Activated T-cell treated with anti-CD3 and anti-CD28 coated beads, Interleukin-2, amount 50 U/mL, for 1 hour (primary cell): Measurements from ENCODE around the gene ZNF511.

Source experiments
- DNase-seq: peaks from one replicate; pipeline ENCODE4 v3.0.0-alpha.2; 2020

The ZNF511 gene

DNA sequence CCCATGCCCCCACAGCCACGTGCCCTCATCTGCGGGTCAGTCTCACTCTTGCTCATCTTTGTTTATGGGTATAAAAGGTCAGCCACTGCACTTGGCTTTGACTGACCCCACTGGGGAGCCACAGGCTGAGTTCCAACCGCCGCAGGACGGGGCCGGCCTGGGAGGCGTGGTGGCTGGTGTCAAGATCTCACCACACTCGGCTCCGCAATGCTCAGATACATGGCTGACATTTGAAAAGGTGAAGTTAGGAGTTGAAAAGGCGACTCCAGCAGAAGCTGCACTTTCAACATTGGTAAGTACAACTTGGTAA, 14.9 kb upstream of the ZNF511 start:
- no peak for DNase-seq

GRCh38 chr10:133294189-133294588, 14.5 kb upstream of the ZNF511 start:
- DNase-seq: no peak

- no peak for DNase-seq
Measured at GRCh38 chr10:133295426-133296320, 13.0 kb upstream of the ZNF511 start.

DNA sequence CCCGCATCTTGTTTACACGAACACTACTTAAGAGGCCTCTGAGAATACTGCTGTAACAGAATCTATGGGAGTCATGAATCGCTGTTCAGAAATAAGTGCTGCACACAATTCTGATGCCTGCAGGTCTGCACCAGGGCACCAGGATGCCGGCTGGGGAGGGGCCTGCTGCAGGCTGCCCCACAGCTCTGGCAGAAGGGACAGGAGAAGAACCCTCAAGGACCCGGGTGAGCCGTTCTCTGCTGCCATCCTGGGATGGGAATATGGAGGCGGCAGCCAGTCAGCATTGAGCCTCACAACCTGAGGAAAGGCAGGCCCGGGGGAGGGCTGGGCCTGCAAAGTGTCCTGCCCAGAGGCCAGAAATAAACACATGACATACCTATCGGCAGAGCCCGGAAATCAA, 11.2 kb upstream of the ZNF511 start:
- no peak for DNase-seq

- DNase-seq: no peak
Measured at GRCh38 chr10:133298466-133298865, 10.2 kb upstream of the ZNF511 start.

GRCh38 chr10:133299224-133299623, 9.5 kb upstream of the ZNF511 start:
- DNase-seq: no peak

- DNase-seq: no peak
Measured at GRCh38 chr10:133299738-133300137, 9.0 kb upstream of the ZNF511 start.

DNA sequence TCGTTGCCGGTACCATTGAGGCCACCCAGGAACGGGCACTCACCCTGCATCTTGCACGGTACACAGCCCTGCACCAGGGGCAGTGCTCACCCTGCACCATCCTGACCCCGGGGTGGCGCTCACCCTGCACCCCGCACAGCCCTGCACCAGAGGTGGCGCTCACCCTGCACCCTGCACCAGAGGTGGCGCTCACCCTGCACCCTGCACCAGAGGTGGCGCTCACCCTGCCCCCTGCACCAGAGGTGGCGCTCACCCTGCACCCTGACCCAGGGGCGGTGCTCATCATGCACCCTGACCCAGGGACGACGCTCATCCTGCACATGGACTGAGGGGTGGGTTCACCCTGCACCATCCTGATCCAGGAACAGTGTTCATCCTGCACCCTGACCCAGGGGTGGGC, 6.5 kb upstream of the ZNF511 start:
- no peak for DNase-seq

- no peak for DNase-seq
Measured at GRCh38 chr10:133303206-133303605, 5.5 kb upstream of the ZNF511 start.

GRCh38 chr10:133306097-133306476, 2.6 kb upstream of the ZNF511 start:
- DNase-seq: no peak

- DNase-seq: no peak
Measured at GRCh38 chr10:133306941-133307379, 1.8 kb upstream of the ZNF511 start.

GRCh38 chr10:133307776-133308420, 816 bp upstream of the ZNF511 start:
- DNase-seq: peak; percentile 92

DNA sequence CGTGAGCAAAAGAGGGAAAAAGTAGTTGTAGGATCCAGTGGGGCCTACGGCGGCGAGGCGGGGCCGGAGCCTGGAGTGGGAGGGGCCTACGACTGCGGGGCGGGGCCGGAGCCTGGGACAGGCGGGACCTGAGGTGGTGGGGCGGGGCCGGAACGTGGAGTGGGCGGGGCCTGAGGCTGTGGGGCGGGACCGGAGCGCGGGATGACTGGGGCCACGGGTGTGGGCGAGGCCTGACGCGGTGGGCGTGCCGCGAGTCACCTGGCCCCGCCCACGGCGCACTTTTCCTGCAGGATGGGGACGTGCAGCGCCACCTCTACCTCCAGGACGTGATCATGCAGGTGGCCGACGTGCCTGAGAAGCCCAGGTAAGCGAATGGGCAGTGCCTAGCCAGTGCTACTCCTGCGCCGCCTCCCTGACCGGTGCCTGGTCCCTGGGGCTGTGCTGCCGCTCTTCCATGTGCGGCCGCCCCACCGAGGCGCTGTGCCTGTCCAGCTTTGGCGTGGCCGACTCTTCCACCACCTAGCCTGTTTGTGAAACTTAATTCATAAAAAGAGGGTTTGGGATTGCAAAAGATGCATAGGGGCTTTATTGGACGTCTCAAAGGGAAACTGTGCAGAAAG, 496 bp downstream of the ZNF511 start:
- peak; percentile 98 for DNase-seq

- no peak for DNase-seq
Measured at GRCh38 chr10:133309720-133310398, 1.1 kb downstream of the ZNF511 start.

DNA sequence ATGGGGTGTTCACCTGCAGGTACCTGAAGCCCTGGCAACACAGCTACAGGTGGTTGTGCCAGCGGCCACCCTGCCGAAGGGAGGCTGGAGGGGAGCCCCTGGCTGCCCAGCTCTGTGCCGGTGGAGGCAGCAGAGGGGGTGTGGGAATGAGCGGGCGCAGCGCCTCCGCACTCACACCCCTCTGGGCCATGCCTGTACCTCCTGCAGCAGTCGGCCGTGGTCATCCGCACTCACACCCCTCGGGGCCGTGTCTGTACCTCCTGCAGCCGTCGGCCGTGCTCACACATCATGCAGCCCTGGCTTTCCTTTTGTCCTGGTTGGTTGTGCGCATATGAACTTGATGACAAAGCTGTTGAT, 1.7 kb downstream of the ZNF511 start:
- no peak for DNase-seq

DNA sequence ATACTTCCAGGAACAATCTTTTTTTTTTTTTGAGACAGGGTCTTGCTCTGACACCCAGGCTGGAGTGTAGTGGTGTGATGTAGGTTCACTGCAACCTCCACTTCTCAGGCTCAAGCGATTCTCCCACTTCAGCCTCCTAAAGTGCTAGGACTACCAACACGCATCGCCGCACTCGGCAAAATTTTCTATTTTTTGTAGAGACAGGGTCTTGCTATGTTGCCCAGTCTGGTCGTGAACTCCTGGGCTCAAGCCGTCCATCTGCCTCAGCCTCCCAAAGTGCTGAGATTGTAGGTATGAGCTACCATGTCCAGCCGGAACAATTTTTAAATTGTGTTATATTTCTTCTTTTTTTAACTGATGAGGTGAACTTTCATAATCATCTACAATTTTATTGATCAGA, 2.1 kb downstream of the ZNF511 start:
- no peak for DNase-seq

DNA sequence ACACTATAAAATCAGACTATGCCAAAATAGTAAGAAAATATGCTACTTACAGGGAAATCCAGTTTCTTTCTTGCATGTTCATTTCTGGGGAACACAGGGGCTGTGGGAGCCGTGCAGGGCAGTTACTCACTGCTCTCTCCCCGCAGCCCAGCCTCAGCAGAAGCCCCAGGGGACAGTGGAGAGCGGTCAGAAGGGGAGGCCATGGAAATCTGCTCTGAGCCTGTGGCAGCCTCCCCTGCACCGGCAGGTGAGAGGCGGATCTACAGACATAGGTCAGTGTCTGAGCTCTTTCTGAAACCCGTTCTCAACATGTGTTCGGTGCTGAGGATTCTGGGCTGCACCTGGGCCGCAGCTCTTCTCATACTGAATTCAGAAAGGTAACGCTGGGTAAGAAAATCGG, 2.9 kb downstream of the ZNF511 start:
- DNase-seq: no peak

GRCh38 chr10:133312016-133312768, 3.5 kb downstream of the ZNF511 start:
- no peak for DNase-seq

DNA sequence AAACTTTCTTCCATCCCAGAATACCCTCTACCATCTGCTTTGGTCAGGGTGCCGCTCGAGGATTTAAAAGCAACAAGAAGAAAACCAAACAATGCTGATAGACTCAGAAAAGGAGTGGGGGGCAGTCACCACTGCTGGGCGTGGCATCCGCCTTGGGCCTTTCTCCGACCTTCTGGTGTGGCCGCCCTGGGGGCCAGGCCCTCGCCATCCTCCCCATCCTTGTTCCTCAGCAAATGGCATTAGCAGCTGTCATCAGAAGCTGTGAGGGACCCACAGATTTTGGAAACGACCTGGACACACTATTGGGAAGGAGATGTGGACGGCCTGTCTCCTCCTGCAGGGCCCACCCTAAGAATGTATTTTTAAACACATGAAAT, 4.0 kb downstream of the ZNF511 start:
- DNase-seq: no peak

DNA sequence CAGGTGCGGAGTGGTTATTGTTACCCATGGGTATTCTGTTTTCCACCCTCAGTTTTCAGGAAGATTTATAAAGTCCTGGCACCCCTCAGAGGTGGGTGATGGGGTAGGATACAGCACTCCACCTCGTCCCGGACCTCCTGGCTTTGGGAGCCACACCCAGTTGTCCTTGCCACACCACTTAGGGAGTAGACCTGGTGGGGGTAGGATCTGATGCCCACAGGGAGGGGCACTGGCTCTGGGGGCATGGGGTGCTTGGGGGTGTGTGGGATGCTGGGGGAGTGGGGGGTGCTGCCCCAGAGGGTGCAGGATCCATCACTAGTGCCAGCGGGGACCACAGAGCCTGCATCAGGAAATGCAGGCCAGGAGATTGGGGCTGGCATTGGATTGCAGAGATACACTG, 4.5 kb downstream of the ZNF511 start:
- no peak for DNase-seq

DNA sequence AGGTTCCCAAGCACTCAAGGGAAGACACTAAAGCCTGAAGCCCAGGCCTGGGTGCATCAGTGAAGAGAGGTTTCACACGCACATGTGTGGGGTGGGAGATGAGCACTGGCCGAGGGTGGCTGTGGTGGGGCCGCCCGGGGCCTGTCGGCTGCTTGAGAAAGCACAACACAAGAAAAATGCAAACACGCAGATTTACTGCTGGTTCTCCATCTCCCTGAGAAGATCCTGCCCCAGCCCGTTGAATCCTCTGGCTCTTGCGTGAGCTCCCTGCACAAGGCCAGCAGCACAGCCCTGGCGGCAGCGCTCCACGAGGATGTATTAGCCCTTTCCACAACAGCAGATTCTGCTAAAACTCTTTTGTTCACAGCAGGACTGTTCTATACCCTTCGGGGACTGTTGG, 6.2 kb downstream of the ZNF511 start:
- no peak for DNase-seq

GRCh38 chr10:133315847-133316246, 7.1 kb downstream of the ZNF511 start:
- DNase-seq: no peak

DNA sequence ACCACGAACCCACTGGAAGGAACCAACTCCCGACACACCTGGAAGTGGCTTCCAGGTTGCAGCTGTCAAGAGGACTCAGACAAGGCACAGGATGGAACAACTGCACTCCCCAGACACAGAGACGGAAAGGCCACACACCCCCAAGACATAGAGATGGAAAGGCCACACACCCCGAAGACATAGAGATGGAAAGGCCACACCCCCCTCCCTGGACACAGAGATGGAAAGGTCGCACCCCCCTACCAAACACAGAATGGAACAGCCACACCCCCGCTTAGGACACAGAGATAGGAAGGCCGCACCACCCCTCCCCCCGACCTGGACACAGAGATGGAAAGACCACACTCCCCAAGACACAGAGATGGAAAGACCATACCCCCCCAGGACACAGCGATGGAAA, 7.6 kb downstream of the ZNF511 start:
- no peak for DNase-seq
